Jurkat, Clone E6-1 (cell line): ENCODE data around the gene MBD2.
"Not testable (repeated sequence)": the region's sequence is repeated elsewhere in the genome, so short reads cannot be mapped to it uniquely, and the experiment has no call there.

Experiments used
- DNase-seq: peaks from one replicate; pipeline ENCODE4 v3.0.0-alpha.2; 2011; ENCODE audit warnings: low read depth, low spot score
- H3K4me3 ChIP-seq: 2 replicates; pipeline ENCODE4 v1.5.1; 2011; ENCODE audit warnings: mild to moderate bottlenecking, low read length, control low read depth, moderate library complexity

MBD2 gene

GRCh38 chr18:54205959-54206358 is 18.5 kb downstream of the MBD2 start:
- no peak for DNase-seq
- H3K4me3 ChIP-seq: no peak overlapping the region

GRCh38 chr18:54205448-54205847 is 19.0 kb downstream of the MBD2 start:
- H3K4me3 ChIP-seq: not testable (repeated sequence)

GRCh38 chr18:54204883-54205282 is 19.6 kb downstream of the MBD2 start:
- H3K4me3 ChIP-seq: no peak overlapping the region
- no peak for DNase-seq

More at GRCh38 chr18:54205448-54205847, 19.0 kb downstream of the MBD2 start:
- not testable (repeated sequence) for DNase-seq

GRCh38 chr18:54203914-54204313 is 20.6 kb downstream of the MBD2 start:
- no peak overlapping the region for H3K4me3 ChIP-seq
- DNase-seq: no peak

- DNase-seq: no peak
- H3K4me3 ChIP-seq: no peak overlapping the region
These were observed 21.6 kb downstream of the MBD2 start for GRCh38 chr18:54202851-54203250.

GRCh38 chr18:54197747-54198411 is 26.6 kb downstream of the MBD2 start:
- H3K4me3 ChIP-seq: no peak overlapping the region
- no peak for DNase-seq

- H3K4me3 ChIP-seq: no peak overlapping the region
- no peak for DNase-seq
These were observed 30.7 kb downstream of the MBD2 start for GRCh38 chr18:54193786-54194185.

GRCh38 chr18:54192900-54193299 is 31.6 kb downstream of the MBD2 start:
- no peak overlapping the region for H3K4me3 ChIP-seq
- no peak for DNase-seq

GRCh38 chr18:54192415-54192814 is 32.1 kb downstream of the MBD2 start:
- no peak for DNase-seq

GRCh38 chr18:54191352-54191751 is 33.1 kb downstream of the MBD2 start:
- no peak for DNase-seq

More at GRCh38 chr18:54192415-54192814, 32.1 kb downstream of the MBD2 start:
- no peak overlapping the region for H3K4me3 ChIP-seq

GRCh38 chr18:54187372-54187771 is 37.1 kb downstream of the MBD2 start:
- H3K4me3 ChIP-seq: no peak overlapping the region
- DNase-seq: no peak

More at GRCh38 chr18:54191352-54191751, 33.1 kb downstream of the MBD2 start:
- H3K4me3 ChIP-seq: no peak overlapping the region

GRCh38 chr18:54184836-54185235 is 39.6 kb downstream of the MBD2 start:
- no peak for DNase-seq
- no peak overlapping the region for H3K4me3 ChIP-seq

GRCh38 chr18:54183390-54183789 is 41.1 kb downstream of the MBD2 start:
- H3K4me3 ChIP-seq: no peak overlapping the region
- DNase-seq: no peak

GRCh38 chr18:54181856-54182602 is 42.4 kb downstream of the MBD2 start:
- DNase-seq: no peak
- no peak overlapping the region for H3K4me3 ChIP-seq

- DNase-seq: peak; percentile 4
- no peak overlapping the region for H3K4me3 ChIP-seq
These were observed 50.4 kb downstream of the MBD2 start for GRCh38 chr18:54173980-54174630.

- no peak for DNase-seq
- H3K4me3 ChIP-seq: no peak overlapping the region
These were observed 51.2 kb downstream of the MBD2 start for GRCh38 chr18:54173250-54173649.

- H3K4me3 ChIP-seq: no peak overlapping the region
- DNase-seq: no peak
These were observed 54.8 kb downstream of the MBD2 start for GRCh38 chr18:54169431-54170403.

GRCh38 chr18:54165450-54165849 is 59.0 kb downstream of the MBD2 start:
- no peak overlapping the region for H3K4me3 ChIP-seq
- no peak for DNase-seq

- no peak for DNase-seq
- no peak overlapping the region for H3K4me3 ChIP-seq
These were observed 61.0 kb downstream of the MBD2 start for GRCh38 chr18:54163453-54163852.
